ENCODE data around the gene PLEKHB1.

DNA sequence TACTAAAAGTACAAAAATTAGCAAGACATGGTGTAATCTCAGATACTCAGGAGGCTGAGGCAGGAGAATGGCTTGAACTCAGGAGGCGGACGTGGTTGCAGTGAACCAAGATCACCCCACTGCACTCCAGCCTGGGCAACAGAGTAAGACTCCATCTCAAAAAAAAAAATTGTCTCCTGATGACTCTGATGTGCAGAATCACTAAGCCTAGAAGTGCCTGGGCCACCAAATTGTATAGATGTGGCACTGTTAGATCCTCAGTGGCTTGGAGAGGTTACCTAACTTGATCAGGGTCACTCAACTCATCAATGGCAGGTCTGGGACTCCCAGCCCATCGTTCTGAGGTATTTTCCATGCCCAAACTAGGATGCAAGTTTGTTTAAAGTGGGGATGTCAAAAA is 10.6 kb downstream of the PLEKHB1 start:
- TF ChIP-seq, protein P1, sequence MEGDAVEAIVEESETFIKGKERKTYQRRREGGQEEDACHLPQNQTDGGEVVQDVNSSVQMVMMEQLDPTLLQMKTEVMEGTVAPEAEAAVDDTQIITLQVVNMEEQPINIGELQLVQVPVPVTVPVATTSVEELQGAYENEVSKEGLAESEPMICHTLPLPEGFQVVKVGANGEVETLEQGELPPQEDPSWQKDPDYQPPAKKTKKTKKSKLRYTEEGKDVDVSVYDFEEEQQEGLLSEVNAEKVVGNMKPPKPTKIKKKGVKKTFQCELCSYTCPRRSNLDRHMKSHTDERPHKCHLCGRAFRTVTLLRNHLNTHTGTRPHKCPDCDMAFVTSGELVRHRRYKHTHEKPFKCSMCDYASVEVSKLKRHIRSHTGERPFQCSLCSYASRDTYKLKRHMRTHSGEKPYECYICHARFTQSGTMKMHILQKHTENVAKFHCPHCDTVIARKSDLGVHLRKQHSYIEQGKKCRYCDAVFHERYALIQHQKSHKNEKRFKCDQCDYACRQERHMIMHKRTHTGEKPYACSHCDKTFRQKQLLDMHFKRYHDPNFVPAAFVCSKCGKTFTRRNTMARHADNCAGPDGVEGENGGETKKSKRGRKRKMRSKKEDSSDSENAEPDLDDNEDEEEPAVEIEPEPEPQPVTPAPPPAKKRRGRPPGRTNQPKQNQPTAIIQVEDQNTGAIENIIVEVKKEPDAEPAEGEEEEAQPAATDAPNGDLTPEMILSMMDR (IDR thresholded peaks at IDR 0.05) = no peak
- TF ChIP-seq POLR2AphosphoS5 (IDR thresholded peaks at IDR 0.05; ENCODE audit: low read depth, low read length) = no peak
- TF ChIP-seq, protein P2, sequence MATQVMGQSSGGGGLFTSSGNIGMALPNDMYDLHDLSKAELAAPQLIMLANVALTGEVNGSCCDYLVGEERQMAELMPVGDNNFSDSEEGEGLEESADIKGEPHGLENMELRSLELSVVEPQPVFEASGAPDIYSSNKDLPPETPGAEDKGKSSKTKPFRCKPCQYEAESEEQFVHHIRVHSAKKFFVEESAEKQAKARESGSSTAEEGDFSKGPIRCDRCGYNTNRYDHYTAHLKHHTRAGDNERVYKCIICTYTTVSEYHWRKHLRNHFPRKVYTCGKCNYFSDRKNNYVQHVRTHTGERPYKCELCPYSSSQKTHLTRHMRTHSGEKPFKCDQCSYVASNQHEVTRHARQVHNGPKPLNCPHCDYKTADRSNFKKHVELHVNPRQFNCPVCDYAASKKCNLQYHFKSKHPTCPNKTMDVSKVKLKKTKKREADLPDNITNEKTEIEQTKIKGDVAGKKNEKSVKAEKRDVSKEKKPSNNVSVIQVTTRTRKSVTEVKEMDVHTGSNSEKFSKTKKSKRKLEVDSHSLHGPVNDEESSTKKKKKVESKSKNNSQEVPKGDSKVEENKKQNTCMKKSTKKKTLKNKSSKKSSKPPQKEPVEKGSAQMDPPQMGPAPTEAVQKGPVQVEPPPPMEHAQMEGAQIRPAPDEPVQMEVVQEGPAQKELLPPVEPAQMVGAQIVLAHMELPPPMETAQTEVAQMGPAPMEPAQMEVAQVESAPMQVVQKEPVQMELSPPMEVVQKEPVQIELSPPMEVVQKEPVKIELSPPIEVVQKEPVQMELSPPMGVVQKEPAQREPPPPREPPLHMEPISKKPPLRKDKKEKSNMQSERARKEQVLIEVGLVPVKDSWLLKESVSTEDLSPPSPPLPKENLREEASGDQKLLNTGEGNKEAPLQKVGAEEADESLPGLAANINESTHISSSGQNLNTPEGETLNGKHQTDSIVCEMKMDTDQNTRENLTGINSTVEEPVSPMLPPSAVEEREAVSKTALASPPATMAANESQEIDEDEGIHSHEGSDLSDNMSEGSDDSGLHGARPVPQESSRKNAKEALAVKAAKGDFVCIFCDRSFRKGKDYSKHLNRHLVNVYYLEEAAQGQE (IDR thresholded peaks at IDR 0.05; ENCODE audit: insufficient read depth in 1 of 2, low read depth in 2 of 2, low read length in 1 of 2) = no peak
